ENCODE results near the gene E4F1. TPM values are rescaled to one million over a fixed set of nuclear protein-coding genes. Genes with fewer than 3 reads are reported as not detected.
"Not testable (repeated sequence)": the region's sequence is repeated elsewhere in the genome, so short reads cannot be mapped to it uniquely, and the experiment has no call there.

The E4F1 gene
- total RNA-seq, 1 experiment from 2014 or later, result 41.6 TPM

DNA sequence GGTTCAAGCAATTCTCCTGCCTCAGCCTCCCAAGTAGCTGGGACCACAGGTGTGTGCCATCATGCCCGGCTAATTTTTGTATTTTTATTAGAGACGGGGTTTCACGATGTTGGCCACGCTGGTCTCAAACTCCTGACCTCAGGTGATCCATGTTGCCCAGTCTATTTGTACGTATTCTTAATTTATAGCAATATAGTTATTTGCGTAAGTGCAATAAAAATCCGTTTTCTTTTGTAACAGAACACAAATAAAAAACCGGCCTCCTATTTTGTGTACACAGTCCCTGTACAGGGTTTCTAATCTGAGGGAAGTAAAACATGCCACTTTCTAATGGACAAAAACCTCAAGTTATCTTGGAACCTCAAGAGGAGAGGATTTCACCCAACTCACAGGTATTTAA, 36.9 kb downstream of the E4F1 start:
- intact Hi-C loops (cut with micrococcal nuclease; ENCODE audit: unreplicated experiment), result loop anchor here (10.0 kb wide), 1 partner anchor 245 kb away; no protein-coding TSS in a partner anchor
- POLR2A ChIA-PET (ENCODE audit: low non-redundant PET), result no interaction called here
- CTCF ChIA-PET, result no interaction called here

DNA sequence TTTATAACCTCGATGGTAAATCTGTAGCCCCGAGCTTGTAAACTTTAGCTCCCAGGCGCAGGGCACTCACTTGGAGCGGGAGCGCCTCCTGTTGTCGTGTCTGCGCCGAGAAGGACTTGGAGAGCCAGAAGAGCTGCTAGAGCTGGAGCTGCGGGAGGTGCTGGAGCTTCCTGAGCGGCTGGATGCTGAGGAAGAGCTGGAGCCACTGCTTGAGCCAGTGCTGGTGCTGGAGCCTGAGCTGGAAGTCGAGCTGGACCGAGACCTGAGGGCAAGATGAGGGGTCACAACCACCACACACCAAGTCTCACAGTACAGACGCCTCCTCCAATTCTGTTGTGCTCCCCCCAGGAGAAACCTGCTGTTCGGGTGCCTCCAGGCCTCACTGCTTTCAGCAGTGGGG, 39.6 kb downstream of the E4F1 start:
- H3K4me1 ChIP-seq (ENCODE audit: insufficient read depth, low read length, poor library complexity, severe bottlenecking); CTCF ChIA-PET; H3K27ac ChIP-seq (ENCODE audit: low read depth, low read length, poor library complexity, severe bottlenecking); BruUV-seq (replicated peaks); H3K27me3 ChIP-seq (replicated peaks; ENCODE audit: insufficient read depth, low read depth, low read length, poor library complexity); DNase-seq (ENCODE audit: low spot score); H3K9me3 ChIP-seq (ENCODE audit: low read depth, low read length, poor library complexity, severe bottlenecking); POLR2A ChIA-PET (ENCODE audit: low non-redundant PET); H3K4me3 ChIP-seq (ENCODE audit: low read depth, low read length, poor library complexity, severe bottlenecking): not testable (repeated sequence)
- peaks cover 79% of the 10 kb centered on the region for H3K36me3 ChIP-seq (ENCODE audit: insufficient read depth, low read length, poor library complexity, severe bottlenecking)
- intact Hi-C loops (cut with micrococcal nuclease; ENCODE audit: unreplicated experiment), result loop anchor here (10.0 kb wide), 1 partner anchor 242 kb away; no protein-coding TSS in a partner anchor

More for the DNA sequence above, 36.9 kb downstream of the E4F1 start:
- no peak for DNase-seq (ENCODE audit: low spot score)
- Histone ChIP-seq H3K9me3 (ENCODE audit: low read depth, low read length, poor library complexity, severe bottlenecking) (no peaks in the 10 kb centered on the region), H3K36me3 (ENCODE audit: insufficient read depth, low read length, poor library complexity, severe bottlenecking) (peaks cover 98% of the 10 kb centered on the region), H3K27me3 (replicated peaks; ENCODE audit: insufficient read depth, low read depth, low read length, poor library complexity) (no peaks in the 10 kb centered on the region), H3K4me3 (ENCODE audit: low read depth, low read length, poor library complexity, severe bottlenecking) (no peak overlapping the region), H3K27ac (ENCODE audit: low read depth, low read length, poor library complexity, severe bottlenecking) (no peak overlapping the region), H3K4me1 (ENCODE audit: insufficient read depth, low read length, poor library complexity, severe bottlenecking) (no peaks in the 10 kb centered on the region)
- TF ChIP-seq, protein P1, sequence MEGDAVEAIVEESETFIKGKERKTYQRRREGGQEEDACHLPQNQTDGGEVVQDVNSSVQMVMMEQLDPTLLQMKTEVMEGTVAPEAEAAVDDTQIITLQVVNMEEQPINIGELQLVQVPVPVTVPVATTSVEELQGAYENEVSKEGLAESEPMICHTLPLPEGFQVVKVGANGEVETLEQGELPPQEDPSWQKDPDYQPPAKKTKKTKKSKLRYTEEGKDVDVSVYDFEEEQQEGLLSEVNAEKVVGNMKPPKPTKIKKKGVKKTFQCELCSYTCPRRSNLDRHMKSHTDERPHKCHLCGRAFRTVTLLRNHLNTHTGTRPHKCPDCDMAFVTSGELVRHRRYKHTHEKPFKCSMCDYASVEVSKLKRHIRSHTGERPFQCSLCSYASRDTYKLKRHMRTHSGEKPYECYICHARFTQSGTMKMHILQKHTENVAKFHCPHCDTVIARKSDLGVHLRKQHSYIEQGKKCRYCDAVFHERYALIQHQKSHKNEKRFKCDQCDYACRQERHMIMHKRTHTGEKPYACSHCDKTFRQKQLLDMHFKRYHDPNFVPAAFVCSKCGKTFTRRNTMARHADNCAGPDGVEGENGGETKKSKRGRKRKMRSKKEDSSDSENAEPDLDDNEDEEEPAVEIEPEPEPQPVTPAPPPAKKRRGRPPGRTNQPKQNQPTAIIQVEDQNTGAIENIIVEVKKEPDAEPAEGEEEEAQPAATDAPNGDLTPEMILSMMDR (conservative IDR thresholded peaks at IDR 0.05; ENCODE audit: low read depth, low read length), result no peak
- no peak for TF ChIP-seq EZH2 (IDR thresholded peaks at IDR 0.05; ENCODE audit: borderline replicate concordance, low read depth, low read length, poor library complexity, severe bottlenecking)
- BruUV-seq (replicated peaks), result no TSS peak

DNA sequence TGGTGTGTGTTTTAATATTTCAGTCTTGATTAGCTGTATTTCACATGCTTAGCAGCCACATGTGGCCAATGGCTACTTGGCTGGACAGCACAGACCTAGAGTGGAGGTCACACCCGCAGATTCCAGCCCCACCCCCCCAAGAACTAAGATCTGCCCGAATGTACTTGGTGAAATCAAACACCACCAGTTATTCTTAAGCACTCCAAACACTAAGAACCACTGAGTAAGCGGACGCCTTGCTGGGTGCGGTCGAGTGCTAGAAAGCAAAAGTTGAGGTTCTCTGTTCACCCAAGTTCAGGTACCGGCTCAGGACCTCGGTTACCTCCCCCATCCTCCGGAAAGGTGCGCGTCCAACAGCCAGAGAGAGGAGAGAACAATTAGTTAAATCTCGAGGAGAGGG, 43.5 kb downstream of the E4F1 start:
- H3K27me3 ChIP-seq (replicated peaks; ENCODE audit: insufficient read depth, low read depth, low read length, poor library complexity); BruUV-seq (replicated peaks); CTCF ChIA-PET; POLR2A ChIA-PET (ENCODE audit: low non-redundant PET); DNase-seq (ENCODE audit: low spot score); H3K9me3 ChIP-seq (ENCODE audit: low read depth, low read length, poor library complexity, severe bottlenecking): not testable (repeated sequence)
- Histone ChIP-seq H3K36me3 (ENCODE audit: insufficient read depth, low read length, poor library complexity, severe bottlenecking) (peaks cover 41% of the 10 kb centered on the region), H3K4me1 (ENCODE audit: insufficient read depth, low read length, poor library complexity, severe bottlenecking) (peaks cover 13% of the 10 kb centered on the region), H3K4me3 (ENCODE audit: low read depth, low read length, poor library complexity, severe bottlenecking) (peak overlapping the region; percentile 76), H3K27ac (ENCODE audit: low read depth, low read length, poor library complexity, severe bottlenecking) (peak overlapping the region; percentile 96)
- intact Hi-C loops (cut with micrococcal nuclease; ENCODE audit: unreplicated experiment), result loop anchor here (10.0 kb wide), 1 partner anchor 238 kb away; no protein-coding TSS in a partner anchor

DNA sequence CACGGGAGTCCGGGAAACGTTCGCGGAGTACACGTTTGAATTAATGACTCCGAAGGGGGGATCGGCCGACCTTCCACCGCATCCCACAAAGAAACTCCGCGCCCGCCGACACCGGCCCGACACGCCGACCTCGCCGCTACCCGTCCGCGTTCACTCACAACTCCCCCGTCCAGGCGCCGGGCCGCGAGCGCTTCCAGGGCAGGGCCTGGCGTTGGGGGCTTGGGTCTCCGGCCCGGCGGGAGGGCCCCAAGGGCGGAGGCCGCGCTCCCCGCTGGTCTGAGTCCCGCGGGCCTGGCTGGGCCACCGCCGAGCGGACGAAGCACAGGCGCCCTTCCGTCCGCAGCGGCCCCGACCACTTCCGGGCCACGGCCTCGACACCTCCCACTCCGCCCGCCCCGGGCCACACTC, 44.1 kb downstream of the E4F1 start:
- H3K27me3 ChIP-seq (replicated peaks; ENCODE audit: insufficient read depth, low read depth, low read length, poor library complexity); H3K9me3 ChIP-seq (ENCODE audit: low read depth, low read length, poor library complexity, severe bottlenecking); CTCF ChIA-PET; DNase-seq (ENCODE audit: low spot score); POLR2A ChIA-PET (ENCODE audit: low non-redundant PET); BruUV-seq (replicated peaks): not testable (repeated sequence)
- intact Hi-C loops (cut with micrococcal nuclease; ENCODE audit: unreplicated experiment), result loop anchor here (10.0 kb wide), 1 partner anchor 237 kb away; no protein-coding TSS in a partner anchor
- Histone ChIP-seq H3K4me3 (ENCODE audit: low read depth, low read length, poor library complexity, severe bottlenecking) (peak overlapping the region; percentile 76), H3K27ac (ENCODE audit: low read depth, low read length, poor library complexity, severe bottlenecking) (peak overlapping the region; percentile 96), H3K36me3 (ENCODE audit: insufficient read depth, low read length, poor library complexity, severe bottlenecking) (peaks cover 34% of the 10 kb centered on the region), H3K4me1 (ENCODE audit: insufficient read depth, low read length, poor library complexity, severe bottlenecking) (peaks cover 13% of the 10 kb centered on the region)
